GM19239 (cell line): ENCODE data around the gene PDCD2L.
"Not testable (repeated sequence)": the region's sequence is repeated elsewhere in the genome, so short reads cannot be mapped to it uniquely, and the experiment has no call there.

Experiments used
- DNase-seq: peaks from one replicate; pipeline ENCODE4 v3.0.0; 2011; ENCODE audit warnings: low spot score; ENCODE audit not compliant: insufficient read length
- FAIRE-seq: peaks from 2 replicates; lab custom pipeline; 2011; peaks lifted over from hg19 to GRCh38; lab: Jason Lieb, UNC

The PDCD2L gene

DNA sequence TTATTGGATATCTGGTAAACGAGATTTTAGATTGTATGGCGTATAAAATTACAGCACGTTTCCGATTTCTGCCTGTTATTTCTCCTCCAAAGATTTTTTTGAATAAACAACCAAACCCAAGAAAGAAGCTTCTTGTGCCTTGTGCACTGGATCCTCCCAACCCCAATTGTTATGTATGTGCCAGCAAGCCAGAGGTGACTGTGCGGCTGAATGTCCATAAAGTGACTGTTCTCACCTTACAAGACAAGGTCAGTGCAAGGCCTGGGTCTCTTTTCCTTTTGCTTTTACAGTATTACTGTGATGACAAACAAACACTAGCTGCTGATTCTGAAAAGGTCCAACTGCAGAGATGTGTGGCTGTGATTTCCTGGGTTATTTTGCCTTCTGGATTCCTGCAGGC is 54.5 kb downstream of the PDCD2L start:
- DNase-seq, result no peak
- FAIRE-seq, result no peak

DNA sequence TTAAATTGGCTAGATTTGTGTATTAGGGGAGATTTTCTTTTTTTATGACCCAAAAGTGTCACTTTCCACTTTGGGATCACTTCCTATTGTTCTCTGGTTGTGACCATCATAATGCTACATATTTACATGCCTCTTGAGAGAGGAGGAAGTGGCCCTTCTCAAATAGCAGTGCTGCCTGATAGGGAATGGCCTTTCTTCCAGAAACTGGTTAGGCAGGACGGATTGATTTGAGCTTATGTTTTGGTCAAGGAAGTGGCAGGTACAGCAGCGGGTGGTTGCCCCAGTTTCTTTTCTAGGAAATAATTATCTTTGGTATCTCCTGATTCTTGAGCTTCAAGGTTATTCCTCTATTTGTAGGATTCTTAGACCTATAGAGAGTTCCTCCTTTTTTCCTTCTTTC is 55.4 kb downstream of the PDCD2L start:
- FAIRE-seq (no peak), DNase-seq (no peak)

- no peak for DNase-seq
- no peak for FAIRE-seq
Measured at GRCh38 chr19:34461375-34462100, 57.3 kb downstream of the PDCD2L start.

- FAIRE-seq, DNase-seq: not testable (repeated sequence)
Measured at GRCh38 chr19:34464785-34465184, 60.6 kb downstream of the PDCD2L start.

DNA sequence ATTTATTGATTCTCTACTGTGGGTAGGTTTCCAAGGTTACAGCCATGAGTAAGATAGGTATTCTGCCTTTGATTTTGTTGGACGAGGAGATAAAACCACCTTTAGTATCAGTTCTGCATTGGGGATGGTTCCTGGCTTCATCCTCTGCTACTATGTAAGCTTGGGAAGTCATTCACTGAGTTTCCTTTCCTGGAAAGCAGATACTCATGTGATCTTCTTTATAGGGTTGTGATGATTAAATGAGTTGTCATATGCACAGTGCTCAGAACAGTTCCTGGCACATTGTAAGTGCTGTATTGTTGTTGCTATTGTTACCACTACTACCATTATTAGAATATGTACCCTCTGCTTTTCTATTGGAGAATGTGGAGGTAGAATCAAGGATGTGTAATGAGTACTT is 64.2 kb downstream of the PDCD2L start:
- DNase-seq (no peak), FAIRE-seq (no peak)

GRCh38 chr19:34469026-34469425 is 64.8 kb downstream of the PDCD2L start:
- not testable (repeated sequence) for DNase-seq, FAIRE-seq

GRCh38 chr19:34471906-34472700 is 67.9 kb downstream of the PDCD2L start:
- DNase-seq (no peak), FAIRE-seq (no peak)

DNA sequence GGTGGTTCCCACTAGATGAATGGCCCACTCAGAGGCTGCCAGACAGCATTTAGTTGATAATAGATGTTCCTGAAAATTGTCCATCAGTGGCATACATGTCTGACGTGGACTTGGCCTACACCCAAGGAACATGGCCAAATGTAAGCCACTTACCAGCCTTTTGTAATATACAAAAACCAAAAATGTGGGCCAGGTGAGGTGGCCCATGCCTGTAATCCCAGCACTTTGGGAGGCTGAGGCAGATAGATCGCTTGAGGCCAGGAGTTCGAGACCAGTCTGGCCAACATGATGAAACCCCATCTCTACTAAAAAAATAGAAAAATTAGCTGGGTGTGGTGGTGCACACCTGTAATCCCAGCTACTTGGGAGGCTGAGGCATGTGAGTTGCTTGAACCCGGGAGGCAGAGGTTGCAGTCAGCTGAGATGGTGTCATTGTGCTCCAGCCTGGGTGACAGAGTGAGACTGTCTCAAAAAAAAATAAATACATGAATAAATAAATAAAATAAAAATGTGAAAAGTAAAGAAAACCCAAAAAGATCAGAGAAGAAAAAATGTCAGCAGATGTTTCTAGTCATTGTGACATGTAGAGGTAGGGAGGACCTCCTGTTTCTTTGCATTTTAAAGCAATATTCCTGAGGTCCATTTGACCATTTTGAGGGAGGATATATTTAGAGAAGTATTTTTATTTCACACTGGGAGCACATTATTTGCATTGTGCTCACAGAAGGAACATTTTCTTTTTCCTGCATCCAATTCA is 70.2 kb downstream of the PDCD2L start:
- FAIRE-seq, result no peak

DNA sequence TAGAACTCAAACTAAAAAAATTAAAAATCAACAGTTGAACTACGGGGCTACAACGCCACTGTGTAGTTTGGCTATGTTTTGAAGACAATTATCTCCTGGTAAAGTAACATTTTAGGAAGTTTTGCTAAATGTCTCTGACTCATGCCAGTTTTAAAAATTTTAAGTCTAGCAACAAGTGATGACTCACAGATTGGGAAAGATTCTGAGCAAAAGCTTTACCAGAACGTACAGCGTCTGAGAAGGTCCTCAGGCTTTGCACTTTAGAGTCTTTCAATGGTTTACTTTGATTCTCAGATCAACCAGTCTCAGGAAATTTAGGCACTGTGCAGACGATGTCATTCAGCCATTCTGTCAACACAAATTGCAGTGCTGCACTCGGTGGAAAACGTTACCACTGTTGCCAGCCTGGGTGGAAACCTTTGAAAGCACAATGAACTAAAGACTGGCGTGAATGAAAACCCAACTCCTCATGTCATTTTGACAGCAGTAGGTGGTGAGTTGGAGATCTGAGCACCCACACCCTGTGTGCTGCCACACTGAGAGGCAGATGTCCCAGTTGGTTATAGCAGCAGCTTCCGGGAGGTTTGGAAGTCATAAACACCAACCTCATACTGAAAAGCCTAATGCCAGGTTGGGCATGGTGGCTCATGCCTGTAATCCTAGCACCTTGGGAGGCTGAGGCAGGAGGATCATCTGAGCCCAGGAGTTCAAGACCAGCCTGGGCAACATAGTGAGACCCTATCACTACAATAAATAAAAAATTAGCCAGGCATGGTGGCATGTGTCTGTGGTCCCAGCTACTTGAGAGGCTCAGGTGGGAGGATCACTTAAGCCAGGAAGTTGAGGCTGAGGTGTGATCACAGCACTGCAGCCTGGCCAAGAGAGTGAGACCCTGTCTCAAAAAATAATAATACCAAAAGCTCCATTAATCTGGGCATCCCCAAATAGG is 71.1 kb downstream of the PDCD2L start:
- DNase-seq (no peak), FAIRE-seq (no peak)

More for the DNA sequence above, 70.2 kb downstream of the PDCD2L start:
- no peak for DNase-seq
